Middle frontal gyrus (tissue), 1 donor: ENCODE measurements around the gene YLPM1.

Experiments
- DNase-seq: peaks from one replicate; pipeline ENCODE4 v3.0.0-alpha.2; 2015; ENCODE audit warnings: low spot score; ENCODE audit errors: extremely low spot score

YLPM1 gene

DNA sequence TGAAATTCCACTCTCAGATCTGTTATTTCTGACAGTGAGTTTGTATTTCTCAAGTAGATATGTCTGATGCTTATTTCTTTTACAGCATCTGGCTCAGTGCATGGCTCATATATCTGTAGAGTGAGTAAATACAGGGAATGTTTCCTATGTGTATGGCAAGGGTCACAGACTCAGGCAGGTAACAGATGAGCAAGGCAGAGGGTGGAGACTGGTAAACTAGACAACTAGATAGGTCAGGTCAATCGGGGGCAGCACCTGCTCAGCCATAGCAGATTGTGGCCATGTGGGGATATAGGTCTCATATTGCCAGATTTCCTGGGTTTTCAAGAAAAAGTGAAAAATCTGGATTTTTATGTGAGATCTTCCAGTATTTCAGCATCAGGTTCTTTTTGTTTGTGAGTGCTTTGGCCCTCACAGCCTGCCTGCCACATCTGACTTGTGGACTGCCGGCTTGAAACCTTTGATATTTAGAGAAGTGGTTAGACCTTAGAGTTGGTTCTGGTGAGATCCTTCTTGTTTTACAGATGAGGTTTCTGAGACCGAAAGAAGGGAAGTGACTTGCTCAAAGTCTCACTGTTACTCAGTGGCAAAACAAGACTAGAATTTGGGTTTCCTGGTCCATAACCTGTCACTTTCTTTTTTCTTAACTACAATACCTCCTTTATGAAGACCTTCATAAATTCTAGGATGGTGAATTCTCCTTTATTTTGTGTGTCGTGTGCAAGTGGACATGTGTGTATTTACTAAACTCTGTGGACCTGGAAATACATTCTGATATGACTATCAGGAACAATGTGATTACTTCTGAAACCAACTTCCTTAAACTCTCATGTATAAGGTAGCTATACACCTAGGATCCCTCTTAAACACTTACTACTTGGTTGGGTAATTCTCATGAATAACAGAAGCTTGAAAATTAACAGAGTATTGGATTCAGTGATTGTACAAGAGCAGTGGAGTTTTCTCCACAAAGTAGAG, 78.4 kb downstream of the YLPM1 start:
- DNase-seq: no peak

DNA sequence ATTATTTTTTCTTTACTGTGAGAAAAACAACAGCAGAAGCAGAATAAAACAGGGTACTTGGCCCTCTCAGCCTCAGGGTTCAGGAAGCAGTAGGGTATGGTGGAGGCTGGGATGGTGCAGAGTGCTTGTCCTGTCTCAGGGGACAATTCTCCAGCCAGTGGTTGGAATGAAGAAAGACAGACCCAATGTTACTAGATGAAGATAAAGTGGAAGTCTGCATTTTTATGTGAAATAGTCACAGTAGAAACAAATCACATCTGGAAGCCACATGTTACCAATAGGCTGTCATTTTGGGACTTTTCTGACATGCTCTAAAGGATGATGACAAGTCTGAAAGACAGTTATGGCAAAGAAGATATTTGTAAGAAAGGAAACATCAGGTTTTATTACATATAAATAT, 80.5 kb downstream of the YLPM1 start:
- DNase-seq: no peak

DNA sequence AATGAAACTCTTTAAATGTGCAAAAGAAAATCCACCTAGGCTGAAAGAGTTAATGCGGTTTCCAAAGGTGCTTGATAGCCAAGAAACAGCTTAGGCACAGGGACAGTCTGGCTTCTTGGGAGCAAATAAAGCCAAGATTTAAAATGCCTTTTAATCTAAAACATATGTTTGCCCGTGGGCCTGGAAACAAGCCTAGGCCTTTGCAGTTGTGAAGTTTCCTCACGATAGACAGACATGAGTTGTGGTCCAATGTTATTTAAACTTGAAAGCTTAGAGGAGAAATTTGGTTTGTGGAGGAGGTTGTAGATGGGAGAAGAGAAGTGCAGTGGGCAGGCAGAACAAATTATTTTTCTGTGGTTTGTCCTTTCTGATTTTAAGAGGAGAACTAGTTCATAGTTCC, 83.1 kb downstream of the YLPM1 start:
- no peak for DNase-seq

- DNase-seq: no peak
Observed at GRCh38 chr14:74846968-74847665, 84.0 kb downstream of the YLPM1 start.

- DNase-seq: no peak
Observed at GRCh38 chr14:74848768-74849167, 85.7 kb downstream of the YLPM1 start.

GRCh38 chr14:74852922-74853530, 89.9 kb downstream of the YLPM1 start:
- DNase-seq: no peak

DNA sequence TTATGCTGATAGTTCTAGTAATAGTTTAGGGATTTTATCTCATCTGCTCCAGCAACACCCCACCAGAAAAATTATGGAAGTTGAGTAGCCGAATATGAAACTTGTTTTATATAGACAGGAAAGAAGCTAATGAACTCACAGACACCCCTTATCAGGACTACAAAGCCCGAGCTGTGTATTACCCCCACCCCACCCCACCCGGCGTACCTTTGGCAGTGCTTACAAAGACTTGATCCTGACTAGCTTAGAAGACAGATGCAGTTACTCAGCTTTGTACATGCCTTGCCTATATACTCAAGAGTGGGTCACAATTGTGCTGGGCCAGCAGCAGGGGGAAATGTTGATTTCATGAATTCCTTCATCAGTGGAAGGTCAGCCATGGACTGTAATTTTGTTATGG, 90.5 kb downstream of the YLPM1 start:
- no peak for DNase-seq

DNA sequence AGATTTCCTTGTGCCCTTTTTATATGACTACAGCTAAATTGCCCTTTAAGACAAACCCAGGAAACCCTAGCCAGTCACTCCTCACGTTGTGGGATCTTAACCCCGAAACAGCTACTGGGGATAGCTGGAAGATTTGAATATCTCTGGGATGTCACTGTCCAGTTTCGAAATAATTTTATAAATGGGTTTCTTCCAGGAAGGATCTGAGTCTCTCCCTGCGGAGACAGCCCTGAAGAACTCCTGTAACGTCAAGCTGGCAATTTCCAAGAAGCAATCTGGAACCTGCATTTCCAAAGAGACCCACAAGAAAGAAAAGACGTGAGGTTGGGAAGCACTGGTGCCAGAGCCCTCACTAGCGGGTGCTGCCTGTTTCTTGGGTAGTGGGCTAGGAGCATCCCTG, 91.9 kb downstream of the YLPM1 start:
- no peak for DNase-seq

DNA sequence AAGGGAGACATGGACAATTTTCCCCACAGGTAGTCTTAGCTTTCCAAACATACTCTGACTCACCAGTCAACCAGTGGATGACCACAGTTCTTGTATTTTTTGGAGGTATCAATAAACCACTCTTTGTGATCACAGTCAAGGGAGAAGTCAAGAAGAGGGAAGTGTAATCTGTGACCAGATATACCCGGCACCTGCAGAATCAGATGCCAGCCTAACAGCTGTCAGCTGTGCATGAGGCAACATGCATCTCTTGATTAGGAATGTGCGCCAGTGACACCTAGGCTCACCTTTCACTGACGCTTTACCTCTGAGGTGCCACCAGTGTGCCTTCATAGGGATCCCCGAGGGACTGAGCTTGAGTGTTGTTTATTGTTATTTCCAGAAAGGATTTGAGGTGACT, 92.8 kb downstream of the YLPM1 start:
- no peak for DNase-seq

DNA sequence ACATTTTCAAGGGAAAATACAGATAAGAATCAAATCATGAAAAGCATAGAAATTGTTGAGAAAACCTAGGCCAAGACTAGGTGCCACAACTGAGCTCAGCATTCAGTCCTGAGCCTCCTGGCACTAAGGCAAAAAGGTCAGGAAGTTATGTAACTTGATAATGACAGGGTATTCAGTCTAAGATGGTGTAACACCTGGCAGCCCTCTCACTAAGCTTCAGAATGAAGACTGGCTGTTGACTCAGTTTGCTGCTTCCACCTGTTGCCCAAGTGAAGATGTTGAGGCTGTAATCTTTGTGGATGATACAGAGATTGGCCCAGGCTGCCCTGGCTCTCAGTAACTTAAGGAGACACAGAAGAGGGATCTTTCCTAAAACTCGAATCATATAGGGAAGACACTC, 93.2 kb downstream of the YLPM1 start:
- no peak for DNase-seq

DNA sequence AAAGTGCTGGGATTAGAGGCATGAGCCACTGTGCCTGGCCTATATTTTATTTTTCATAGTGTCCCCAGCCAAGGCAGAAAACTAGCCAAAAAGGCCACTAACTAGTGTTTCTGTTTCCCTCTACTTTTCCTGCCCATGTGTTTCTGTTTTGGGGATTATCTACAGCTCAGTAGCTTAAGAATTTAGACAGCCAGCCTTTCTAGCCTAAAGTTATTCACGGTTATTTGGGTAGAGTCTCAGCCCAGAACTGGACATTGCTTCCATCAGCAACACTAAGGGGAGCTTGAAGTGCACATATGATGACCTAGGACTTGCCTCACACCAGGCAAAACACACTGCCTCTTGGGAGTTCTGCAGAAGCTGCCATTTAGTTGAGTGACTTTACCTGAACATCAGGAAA, 94.9 kb downstream of the YLPM1 start:
- DNase-seq: no peak

DNA sequence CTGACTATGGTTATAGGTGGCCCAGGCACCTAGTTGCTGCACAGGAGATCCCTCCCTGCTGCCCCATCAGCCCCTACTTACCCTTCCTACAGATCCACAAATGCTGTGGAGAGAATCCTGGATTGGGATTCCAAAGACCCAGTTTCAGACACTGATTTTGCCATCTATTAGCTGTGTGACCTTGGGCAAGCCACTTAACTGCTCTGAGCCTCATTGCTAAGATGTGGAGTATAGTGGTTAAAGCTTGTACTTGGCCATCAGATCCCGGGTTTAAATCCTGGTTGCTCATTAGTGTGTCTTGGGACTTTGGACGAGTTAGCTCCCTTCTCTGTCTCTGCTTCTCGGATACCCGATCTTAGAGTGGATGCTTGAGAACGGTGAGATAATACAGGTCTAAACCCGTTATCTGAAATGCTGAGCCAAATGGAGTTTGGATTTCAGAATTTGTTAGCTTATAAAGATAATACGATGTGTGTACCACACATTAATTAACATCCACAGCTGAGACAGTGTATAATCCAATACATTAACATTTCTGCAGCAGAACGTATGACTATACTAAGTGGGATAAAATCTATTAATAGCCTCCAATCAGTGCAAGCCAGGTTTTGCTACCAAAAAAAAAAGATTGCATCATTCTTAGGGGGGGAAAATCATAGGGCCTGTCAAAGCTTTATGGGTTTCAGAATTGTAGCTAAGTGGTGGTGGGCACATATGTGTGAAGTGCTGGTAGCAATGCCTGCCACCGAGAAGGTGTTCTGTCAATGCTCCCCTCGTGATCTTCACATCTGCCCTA, 96.8 kb downstream of the YLPM1 start:
- no peak for DNase-seq

GRCh38 chr14:74860899-74861733, 98.0 kb downstream of the YLPM1 start:
- DNase-seq: peak; percentile 68

- no peak for DNase-seq
Observed at GRCh38 chr14:74861734-74862090, 98.6 kb downstream of the YLPM1 start.

GRCh38 chr14:74863274-74863673, 100.2 kb downstream of the YLPM1 start:
- DNase-seq: no peak

- DNase-seq: no peak
Observed at GRCh38 chr14:74864198-74864597, 101.1 kb downstream of the YLPM1 start.

DNA sequence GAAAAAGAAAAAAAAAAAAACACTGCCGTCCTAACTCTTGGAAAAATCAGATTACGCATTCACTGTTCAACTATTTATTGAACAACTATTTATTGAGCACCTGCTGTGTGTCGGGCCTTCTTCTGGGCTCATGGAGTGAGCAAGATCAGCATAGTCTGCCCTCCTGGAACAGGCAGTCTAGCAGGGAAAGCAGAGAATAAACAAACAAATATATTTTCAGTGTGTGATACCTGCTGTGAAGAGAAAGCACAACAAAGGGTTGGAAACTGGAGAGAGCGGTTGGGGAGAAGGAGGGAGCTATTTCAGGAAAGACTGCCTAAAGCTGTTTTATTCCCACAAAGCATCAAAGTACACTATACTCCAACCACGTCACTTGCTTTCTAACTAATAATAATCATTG, 102.0 kb downstream of the YLPM1 start:
- DNase-seq: no peak

DNA sequence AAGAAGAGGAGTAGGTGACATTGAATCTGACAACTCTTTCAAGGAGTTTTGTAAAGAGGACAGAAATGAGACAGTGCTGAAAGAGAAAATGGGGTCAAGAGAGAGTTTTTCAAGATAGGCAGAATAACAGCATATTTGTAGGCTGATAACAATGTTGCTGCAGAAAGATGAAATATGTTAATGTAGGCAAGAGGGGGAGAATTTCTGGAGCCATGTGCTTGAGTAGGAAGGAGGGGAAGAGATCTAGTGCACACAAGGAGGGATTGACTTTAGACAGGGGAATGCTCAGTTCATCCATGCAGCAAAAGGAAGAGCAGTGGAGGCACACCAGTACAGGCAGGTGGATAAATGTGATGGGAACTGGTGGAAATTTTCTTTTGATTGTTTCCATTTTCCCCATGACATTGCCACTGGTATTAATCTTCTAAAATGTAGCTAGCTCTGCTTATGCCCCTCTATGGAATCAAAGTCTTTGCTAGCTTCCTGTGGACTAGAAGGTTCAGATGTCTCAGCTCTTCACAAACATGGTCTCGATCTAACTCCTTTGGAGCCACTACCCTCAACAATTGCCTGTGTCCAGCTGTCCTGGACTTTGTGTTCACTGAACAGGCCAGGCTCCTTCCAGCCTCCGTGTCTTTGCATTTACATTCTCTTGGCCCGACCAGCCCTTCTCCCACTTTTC, 103.7 kb downstream of the YLPM1 start:
- DNase-seq: no peak

- DNase-seq: no peak
Observed at GRCh38 chr14:74867673-74868072, 104.6 kb downstream of the YLPM1 start.

DNA sequence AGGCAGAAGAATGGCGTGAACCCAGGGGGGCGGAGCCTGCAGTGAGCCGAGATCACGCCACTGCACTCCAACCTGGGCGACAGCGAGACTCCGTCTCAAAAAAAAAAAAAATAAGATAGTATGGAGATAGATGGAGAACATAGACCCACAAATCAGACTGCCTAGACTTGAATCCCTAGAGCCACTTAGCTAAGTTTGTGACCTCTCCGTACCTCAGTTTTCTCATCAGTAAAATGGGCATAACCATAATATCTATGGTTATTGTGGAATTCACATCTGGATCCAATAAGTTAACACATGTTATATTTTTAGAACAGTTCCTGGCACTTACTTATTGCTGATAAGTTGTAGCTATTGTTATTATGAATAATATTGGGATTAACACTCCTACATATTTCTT, 105.6 kb downstream of the YLPM1 start:
- DNase-seq: no peak
